ENCODE measurements around the gene ACADL.
A peak's percentile ranks its signal among the peaks of the same experiment; 100 is the strongest.

ACADL gene

GRCh38 chr2:210170446-210171303, 54.6 kb downstream of the ACADL start:
- peak; percentile 93 to 96 for DNase-seq (ENCODE audit: low read depth in 1 of 2, low spot score in 1 of 2)

GRCh38 chr2:210170196-210170445, 55.1 kb downstream of the ACADL start:
- no peak for DNase-seq (ENCODE audit: low read depth in 1 of 2, low spot score in 1 of 2)

GRCh38 chr2:210169516-210170195, 55.6 kb downstream of the ACADL start:
- DNase-seq (ENCODE audit: low read depth in 1 of 2, low spot score in 1 of 2) = no peak

GRCh38 chr2:210167227-210167626, 58.0 kb downstream of the ACADL start:
- DNase-seq (ENCODE audit: low read depth in 1 of 2, low spot score in 1 of 2) = no peak

GRCh38 chr2:210162466-210163124, 62.7 kb downstream of the ACADL start:
- no peak for DNase-seq (ENCODE audit: low read depth in 1 of 2, low spot score in 1 of 2)

- no peak for DNase-seq (ENCODE audit: low read depth in 1 of 2, low spot score in 1 of 2)
Observed at GRCh38 chr2:210159059-210159458, 66.2 kb downstream of the ACADL start.

GRCh38 chr2:210158236-210158635, 67.0 kb downstream of the ACADL start:
- DNase-seq (ENCODE audit: low read depth in 1 of 2, low spot score in 1 of 2) = no peak

GRCh38 chr2:210157526-210157925, 67.7 kb downstream of the ACADL start:
- DNase-seq (ENCODE audit: low read depth in 1 of 2, low spot score in 1 of 2) = no peak

- no peak for DNase-seq (ENCODE audit: low read depth in 1 of 2, low spot score in 1 of 2)
Observed at GRCh38 chr2:210147614-210148013, 77.6 kb downstream of the ACADL start.

All from activated CD4-positive, alpha-beta T cell treated with anti-CD3 and anti-CD28 coated beads, Interleukin-2, amount 50 U/mL, for 24 hours (primary cell).